Activated CD8-positive, alpha-beta memory T cell treated with anti-CD3 and anti-CD28 coated beads, Interleukin-2, amount 50 U/mL, for 1 hour (primary cell): ENCODE results near the gene PTPN1.
"Not testable (repeated sequence)": the region's sequence is repeated elsewhere in the genome, so short reads cannot be mapped to it uniquely, and the experiment has no call there.

Experiments
- DNase-seq: peaks from one replicate; pipeline ENCODE4 v3.0.0-alpha.2; 2020; ENCODE audit errors: extremely low read depth

PTPN1 gene

GRCh38 chr20:50481741-50482140, 28.4 kb upstream of the PTPN1 start:
- no peak for DNase-seq

- no peak for DNase-seq
Observed at GRCh38 chr20:50482396-50482981, 27.7 kb upstream of the PTPN1 start.

- DNase-seq = no peak
Observed at GRCh38 chr20:50484271-50484976, 25.8 kb upstream of the PTPN1 start.

DNA sequence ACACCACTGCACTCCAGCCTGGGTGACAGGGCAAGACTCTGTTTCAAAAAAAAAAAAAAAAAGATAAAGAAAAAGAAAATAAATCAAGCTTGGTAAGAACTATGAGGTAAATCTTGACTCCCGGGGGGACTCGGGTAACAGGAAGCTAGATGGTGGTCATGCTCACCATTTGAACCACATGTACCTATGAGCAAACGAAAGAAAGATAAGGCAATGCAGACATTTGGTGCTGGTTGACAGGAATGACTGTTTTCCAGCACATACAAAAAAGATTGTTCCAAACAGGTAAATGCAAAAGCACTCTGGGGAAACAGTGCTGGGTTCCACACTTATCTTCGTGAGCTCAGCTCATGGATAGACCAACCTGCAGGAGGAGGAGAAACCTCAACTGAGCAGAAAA, 22.8 kb upstream of the PTPN1 start:
- DNase-seq = no peak

DNA sequence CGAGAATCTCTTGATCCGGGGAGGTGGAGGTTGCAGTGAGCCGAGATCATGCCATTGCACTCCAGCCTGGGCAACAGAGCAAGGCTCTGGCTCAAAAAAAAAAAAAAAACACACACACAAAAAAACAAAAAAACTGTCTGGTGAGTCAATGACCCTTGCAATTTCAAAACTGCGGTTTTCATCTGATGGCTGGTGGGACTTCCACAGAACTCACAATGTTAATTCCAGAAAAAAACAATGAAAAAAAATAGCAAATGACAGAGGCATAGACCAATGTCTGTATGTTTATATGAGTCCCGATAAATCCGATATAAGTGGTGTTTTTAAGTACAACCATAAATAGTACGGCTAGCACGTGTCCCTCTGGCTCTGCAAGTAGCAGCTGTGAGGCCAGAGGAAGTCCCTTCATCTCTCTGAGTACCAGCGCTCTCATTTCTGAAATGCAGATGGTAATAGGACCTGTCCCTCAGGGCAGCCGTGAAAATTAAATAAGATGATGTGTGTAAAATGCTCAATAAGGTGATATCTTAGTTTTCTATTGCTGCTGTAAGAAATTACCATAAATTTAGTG, 21.9 kb upstream of the PTPN1 start:
- no peak for DNase-seq

- DNase-seq = no peak
Observed at GRCh38 chr20:50491168-50491567, 19.0 kb upstream of the PTPN1 start.

- no peak for DNase-seq
Observed at GRCh38 chr20:50491926-50492634, 18.1 kb upstream of the PTPN1 start.

- DNase-seq = no peak
Observed at GRCh38 chr20:50493881-50494253, 16.3 kb upstream of the PTPN1 start.

DNA sequence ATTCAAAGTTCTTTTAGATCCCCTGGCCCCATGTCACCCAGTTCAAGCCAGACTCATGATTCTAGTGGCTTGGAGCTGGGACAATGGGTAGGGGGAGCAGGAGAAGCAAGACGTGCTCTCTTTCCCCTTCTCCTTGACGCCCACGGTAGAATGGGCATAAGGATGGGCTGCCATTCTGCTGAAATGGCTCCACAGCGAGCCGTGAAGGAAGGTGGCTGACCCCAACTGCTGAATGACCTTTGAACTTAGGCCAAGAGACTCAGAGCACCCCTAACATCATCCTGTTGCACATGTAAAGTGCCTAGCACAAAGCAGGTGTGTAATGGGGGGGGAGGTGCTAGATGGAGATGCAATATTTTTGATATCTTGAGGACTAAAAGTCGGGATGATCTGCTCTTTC, 15.8 kb upstream of the PTPN1 start:
- no peak for DNase-seq

DNA sequence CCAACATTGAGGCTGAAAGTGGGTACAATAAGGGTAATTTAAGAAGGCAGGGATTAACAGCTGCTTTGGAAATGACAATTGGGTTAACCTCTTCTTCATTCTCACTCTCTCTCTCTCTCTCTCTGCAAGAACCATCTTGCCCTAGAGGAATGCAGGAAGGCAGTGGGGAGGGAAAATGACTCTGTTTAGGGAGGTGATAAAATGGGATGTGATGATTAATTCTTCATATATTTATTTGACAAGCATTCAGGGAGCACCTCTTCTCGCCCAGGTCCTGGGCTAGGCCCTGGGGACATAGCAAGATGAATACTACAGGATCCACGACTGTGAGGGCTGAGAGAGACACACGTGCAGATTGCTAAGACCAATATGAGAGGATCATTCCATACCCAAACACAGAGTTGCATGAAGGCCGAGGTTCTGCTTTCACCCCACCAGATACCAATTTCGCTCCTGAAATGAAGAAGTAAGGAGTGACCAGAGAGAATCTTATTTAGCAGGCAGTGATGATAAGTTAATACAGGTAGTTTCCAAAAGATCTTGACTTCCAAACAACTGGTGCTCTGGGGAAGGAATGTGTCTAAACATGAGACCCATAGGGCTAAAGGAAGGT, 13.3 kb upstream of the PTPN1 start:
- DNase-seq = no peak

GRCh38 chr20:50498071-50498776, 12.0 kb upstream of the PTPN1 start:
- DNase-seq = no peak

DNA sequence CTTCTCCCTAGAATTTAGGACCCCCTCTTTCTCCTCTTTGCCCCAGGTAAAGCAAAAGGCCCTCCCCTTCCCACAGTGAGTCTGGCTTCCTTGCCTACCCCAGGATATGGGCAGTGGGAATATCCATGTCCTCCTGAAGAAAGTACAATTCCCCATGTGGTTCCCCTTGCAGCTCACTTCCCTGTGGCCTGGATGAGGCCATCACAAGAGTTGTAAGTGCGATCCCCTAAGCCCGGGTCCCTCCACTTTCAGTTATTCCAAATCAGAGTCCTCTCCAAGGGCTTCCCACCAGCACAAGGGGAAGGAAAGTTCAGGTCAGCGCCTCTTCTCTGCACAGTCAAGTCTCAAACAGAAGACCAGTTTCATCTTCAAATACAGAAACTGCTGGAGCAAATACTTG, 10.2 kb upstream of the PTPN1 start:
- no peak for DNase-seq

DNA sequence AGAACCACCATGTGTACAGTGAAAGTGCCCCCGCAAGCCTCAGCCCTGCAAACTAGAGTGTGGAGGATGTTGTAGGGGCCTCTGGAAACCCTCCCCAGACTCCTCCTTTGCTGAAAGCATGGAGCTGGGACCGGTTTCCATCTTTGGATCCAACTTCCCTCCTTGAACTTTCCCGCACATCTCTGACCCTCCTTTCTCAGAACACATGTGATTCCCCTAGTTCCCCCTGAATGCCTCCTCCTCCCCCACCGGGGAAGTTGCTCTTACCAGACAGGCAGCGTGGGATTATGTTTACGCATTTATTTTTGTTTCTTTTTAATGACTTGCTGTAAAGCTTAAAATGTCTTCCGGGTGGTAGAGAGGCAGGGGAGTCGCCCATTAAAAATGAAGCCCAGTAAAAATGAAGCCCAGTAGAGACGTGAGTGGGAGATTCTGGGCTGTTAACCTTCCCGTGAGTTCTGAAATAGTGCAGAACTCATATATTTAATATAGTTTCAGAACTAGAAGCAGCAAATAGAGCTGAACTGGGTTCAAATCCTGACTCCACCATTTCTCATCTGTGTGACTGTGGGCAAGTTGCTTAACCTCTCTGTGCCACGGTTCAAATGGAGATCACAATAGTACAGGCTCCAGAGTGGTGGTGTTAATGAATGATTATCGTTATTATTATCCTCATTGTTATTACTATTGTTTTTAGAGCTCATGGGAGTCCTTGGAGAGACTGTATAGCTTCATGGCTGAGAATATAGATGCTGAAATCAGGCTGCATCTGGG, 8.0 kb upstream of the PTPN1 start:
- DNase-seq = no peak

DNA sequence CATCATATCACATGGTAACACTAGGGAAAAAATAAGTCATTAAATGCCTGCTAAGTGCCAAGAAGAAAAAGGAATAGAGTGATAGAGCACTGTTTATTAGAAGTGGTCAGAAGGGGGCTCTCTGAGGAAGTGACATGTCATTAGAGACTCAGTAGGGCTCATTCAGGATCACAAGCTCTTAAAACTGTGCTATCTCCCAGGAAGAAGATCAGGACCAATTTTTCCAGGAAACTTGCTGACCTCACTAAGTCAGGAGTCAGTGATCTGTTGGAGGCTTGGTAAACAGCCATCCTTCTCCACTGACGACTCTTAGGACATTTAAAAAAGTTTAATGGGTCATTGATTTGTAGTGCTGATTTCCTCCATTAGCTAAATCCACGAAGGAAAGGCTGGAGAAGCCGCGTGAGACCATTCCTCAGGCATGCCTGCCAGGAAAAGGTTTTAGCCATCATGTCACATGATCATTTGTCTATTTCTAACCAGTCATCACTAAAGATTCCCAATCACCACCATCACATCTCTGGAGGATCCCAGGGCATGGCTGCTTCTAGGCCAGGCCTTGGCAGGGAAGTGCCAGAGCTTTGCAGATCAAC, 5.9 kb upstream of the PTPN1 start:
- no peak for DNase-seq

DNA sequence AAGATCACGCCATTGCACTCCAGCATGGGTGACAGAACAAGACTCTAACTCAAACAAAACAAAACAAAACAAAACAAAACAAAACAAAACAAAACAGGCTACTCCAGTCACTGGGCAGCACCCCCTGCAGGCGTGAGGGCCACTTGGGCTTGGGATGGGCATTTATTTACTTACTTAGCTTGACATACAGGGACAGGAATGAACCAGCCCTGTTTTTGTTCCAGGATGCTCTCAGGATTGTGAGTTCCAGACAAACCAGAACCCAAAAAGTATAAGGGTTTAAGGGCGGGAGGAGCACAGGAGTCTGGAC, 4.0 kb upstream of the PTPN1 start:
- DNase-seq = no peak

DNA sequence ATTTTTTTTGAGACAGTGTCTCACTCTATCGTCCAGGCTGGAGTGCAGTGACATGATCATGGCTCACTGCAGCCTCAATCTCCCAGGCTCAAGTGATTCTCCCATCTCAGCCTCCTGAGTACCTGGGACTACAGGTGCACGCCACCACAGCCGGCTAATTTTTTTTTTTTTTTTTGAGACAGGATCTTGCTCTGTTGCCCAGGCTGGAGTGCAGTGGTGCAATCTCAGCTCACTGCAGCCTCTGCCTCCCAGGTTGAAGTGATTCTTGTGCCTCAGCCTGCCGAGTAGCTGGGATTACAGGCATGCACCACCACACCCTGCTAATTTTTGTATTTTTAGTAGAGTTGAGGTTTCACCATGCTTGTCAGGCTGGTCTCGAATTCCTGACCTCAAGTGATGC, 2.4 kb upstream of the PTPN1 start:
- not testable (repeated sequence) for DNase-seq

- DNase-seq = no peak
Observed at GRCh38 chr20:50508171-50508755, 1.9 kb upstream of the PTPN1 start.

- no peak for DNase-seq
Observed at GRCh38 chr20:50510706-50511542, 741 bp downstream of the PTPN1 start.

GRCh38 chr20:50512323-50512722, 2.1 kb downstream of the PTPN1 start:
- no peak for DNase-seq
